Right lobe of liver (tissue), 6 donors: ENCODE data around the gene TAB2. TPM values are rescaled to one million over a fixed set of nuclear protein-coding genes. Genes with fewer than 3 reads are reported as not detected.

Experiments used
- ATAC-seq, 4 donors: fragments of 200-7000 bp; cut with Tn5 transposase; one replicate each; pipeline ENCODE4 v1.9.1; 2020; ENCODE audit warnings: mild to moderate bottlenecking in 4 of 4, moderate library complexity in 4 of 4
- DNase-seq, 3 donors: peaks; one replicate each; pipeline ENCODE4 v3.0.0-alpha.2; 2020
- H3K27ac ChIP-seq, 3 donors: fragments of 200-600 bp; one replicate each; pipeline ENCODE4 v1.8.0; 2022
- H3K27me3 ChIP-seq, 2 donors: fragments of 200-600 bp; one replicate each; pipeline ENCODE4 v1.8.0; 2022
- H3K36me3 ChIP-seq, 4 donors: fragments of 200-600 bp; sonication (generic) in 1 of 4; one replicate each; pipeline versions ENCODE4 v1.5.1 to v1.8.0; 2017 to 2022; ENCODE audit warnings: control low read depth in 1 of 4
- H3K4me1 ChIP-seq, 4 donors: fragments of 200-600 bp; sonication (generic) in 1 of 4; one replicate each; pipeline versions ENCODE4 v1.5.1 to v1.8.0; 2017 to 2022; ENCODE audit warnings: control low read depth in 1 of 4
- H3K4me3 ChIP-seq, 3 donors: fragments of 200-600 bp; one replicate each; pipeline ENCODE4 v1.8.0; 2022
- H3K9me3 ChIP-seq, 4 donors: fragments of 200-600 bp; sonication (generic) in 1 of 4; one replicate each; pipeline versions ENCODE4 v1.5.1 to v1.8.0; 2017 to 2022; ENCODE audit warnings: control low read depth in 1 of 4
- CTCF ChIP-seq, 4 donors: fragments of 200-600 bp in 3 of 4; fragments of 450-650 bp in 1 of 4; IDR thresholded peaks; one replicate each; pipeline versions ENCODE4 v1.5.1 to v1.8.0; 2016 to 2022; ENCODE audit warnings: antibody characterized with exemption in 4 of 4, mild to moderate bottlenecking in 2 of 4
- POLR2A ChIP-seq: fragments of 450-650 bp; IDR thresholded peaks from one replicate; pipeline ENCODE4 v1.6.1; 2017; ENCODE audit warnings: antibody characterized with exemption, mild to moderate bottlenecking
- WGBS: methylation state at CpG from one replicate; pipeline ENCODE4 v1.1.6; 2018; ENCODE audit warnings: low coverage, low lambda C conversion rate; ENCODE audit not compliant: insufficient coverage; ENCODE audit errors: missing lambda C conversion rate; 5-methylcytosine and 5-hydroxymethylcytosine counted together
- intact Hi-C, 2 donors: fragments of 100-400 bp; cut with DNase I; formaldehyde crosslinking; loops; one replicate each; pipeline versions ENCODE4 v1.11.2 to v1.14.1; 2022
- total RNA-seq, 6 experiments: library from RNA; depleted of rRNA in 2 of 6; stranded (reverse); fragments of >200 nt in 2 of 6; fragmentation: NEBNext Ultra II Directional in 3 of 6; extraction: Animal tissue kit (Norgen Biotek cat#: 25700) in 3 of 6; gene quantifications; one replicate each; pipeline versions ENCODE4 v1.1.0 to v1.2.4, GENCODE V29; 2016 to 2023
- donor health status: DM: no; HTN: yes; CAD: no.
- donor health status: DM: no; HTN: no; CAD: no.
- donor health status: DM: no; HTN: no; CAD: no.
- donor health status: DM: no; HTN: yes; CAD: no.
- donor health status: DM: no; HTN: yes; CAD: no.

TAB2 gene
- total RNA-seq, 6 experiments from 2014 or later, result 25.5 to 33.1 (median 30.2) TPM

DNA sequence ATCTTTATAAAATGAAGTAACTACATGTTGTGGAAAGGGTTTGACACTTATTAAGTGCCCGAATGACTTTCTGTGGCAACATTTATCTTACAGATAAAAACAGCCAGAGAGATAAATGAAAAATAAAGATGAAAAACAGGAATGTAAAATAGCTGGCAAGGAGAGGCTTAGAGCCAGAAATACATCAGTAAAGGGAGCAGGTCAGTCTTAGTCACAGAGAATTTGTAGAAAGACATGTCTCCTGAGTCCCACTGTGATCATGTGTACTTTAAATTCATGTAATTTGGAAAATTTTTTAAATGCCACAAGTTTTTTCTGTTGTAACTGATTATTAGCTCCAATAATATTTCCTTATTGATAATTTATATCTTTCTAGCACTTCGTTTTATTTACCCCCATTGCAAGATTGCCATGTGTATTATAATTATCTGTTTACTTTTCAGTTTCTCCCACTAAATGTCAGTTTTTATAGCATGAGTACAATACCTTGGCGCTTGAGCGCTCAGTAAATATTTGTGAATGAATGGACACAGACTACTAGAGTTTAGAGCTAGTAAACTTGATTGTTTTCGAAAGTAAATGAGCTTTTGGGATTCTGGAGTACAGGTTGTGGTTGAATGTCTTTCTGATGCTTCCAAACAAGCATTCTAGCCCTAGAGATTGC, 15.2 kb downstream of the TAB2 start:
- Histone ChIP-seq H3K36me3 (no peaks in the 10 kb centered on the region), H3K27me3 (no peaks in the 10 kb centered on the region), H3K4me3 (no peak overlapping the region), H3K9me3 (no peaks in the 10 kb centered on the region), H3K4me1 (peaks cover 0 to 57% (median 29%) of the 10 kb centered on the region in 4 donors), H3K27ac (no peak overlapping the region)
- ATAC-seq, result peak; percentile 42 to 58 (median 54)
- TF ChIP-seq POLR2A, result no peak
- TF ChIP-seq CTCF (IDR thresholded peaks at IDR 0.05), result no peak
- 24% methylated on average over 5 of the region's 5 CpGs for WGBS
- intact Hi-C loops, result no loop called here
- DNase-seq, result no peak

- no peaks in the 10 kb centered on the region for H3K27me3 ChIP-seq
- intact Hi-C loops, result no loop called here
- TF ChIP-seq CTCF (IDR thresholded peaks at IDR 0.05) (no peak), POLR2A (no peak)
- no peaks in the 10 kb centered on the region for H3K9me3 ChIP-seq
- peak in 3 of 4 donors; percentile 17 to 28 (median 19) for ATAC-seq
- 54% methylated on average over 4 of the region's 4 CpGs for WGBS
- peaks cover 0 to 61% (median 33%) of the 10 kb centered on the region in 4 donors for H3K4me1 ChIP-seq
- no peaks in the 10 kb centered on the region for H3K36me3 ChIP-seq
- H3K4me3 ChIP-seq, result no peak overlapping the region
- DNase-seq, result no peak
- H3K27ac ChIP-seq, result no peak overlapping the region
Measured at GRCh38 chr6:149333266-149333620, 15.7 kb downstream of the TAB2 start.

DNA sequence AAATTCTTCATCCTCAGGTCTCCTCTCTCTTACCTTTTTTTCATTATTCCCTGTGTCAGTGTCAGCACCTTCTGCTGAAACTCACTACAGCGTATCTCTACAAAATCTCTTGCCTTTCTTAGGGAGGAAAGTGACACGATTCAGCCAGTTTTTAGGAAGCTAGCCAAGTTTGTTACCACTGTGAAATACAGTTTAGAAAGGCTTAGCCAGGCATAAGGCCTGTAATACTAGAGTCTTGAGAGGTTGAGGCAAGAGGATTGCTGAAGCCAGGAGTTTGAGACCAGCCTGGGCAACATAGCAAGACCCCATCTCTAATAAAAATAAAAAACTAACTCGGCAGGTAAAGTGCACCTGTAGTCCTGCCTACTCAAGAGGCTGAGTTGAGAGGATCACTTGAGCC, 16.7 kb downstream of the TAB2 start:
- ATAC-seq (peak in 1 of 4 donors; percentile 9), DNase-seq (no peak)
- TF ChIP-seq POLR2A (no peak), CTCF (IDR thresholded peaks at IDR 0.05) (no peak)
- intact Hi-C loops, result no loop called here
- WGBS, result 38% methylated on average over 3 of the region's 3 CpGs
- Histone ChIP-seq H3K36me3 (no peaks in the 10 kb centered on the region), H3K27ac (no peak overlapping the region), H3K4me3 (no peak overlapping the region), H3K9me3 (no peaks in the 10 kb centered on the region), H3K4me1 (peaks cover 0 to 61% (median 33%) of the 10 kb centered on the region in 4 donors), H3K27me3 (no peaks in the 10 kb centered on the region)

DNA sequence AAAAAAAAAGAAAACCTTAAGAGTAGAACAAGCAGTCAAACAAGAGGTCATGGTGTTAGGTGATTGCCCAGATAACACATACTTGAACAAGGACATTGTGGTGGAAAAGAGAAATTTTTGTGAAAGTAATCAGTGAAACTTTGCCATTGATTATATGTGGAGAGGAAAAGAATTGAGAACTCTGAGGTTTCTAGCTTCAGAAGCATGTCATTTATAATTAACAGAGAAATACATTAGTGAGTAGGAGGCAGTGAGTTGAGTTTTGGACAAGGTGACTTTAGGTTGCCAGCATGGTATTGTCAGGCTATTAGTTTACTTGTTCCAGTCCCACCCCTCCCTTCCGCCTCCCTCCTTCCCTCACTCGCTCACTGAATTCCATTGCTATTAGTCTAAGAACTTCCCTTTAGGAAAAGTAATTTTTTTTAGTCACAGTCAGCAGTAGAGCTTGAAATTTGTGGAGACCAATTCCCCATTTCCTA, 17.2 kb downstream of the TAB2 start:
- H3K9me3 ChIP-seq, result no peaks in the 10 kb centered on the region
- H3K36me3 ChIP-seq, result no peaks in the 10 kb centered on the region
- peaks cover 0 to 61% (median 33%) of the 10 kb centered on the region in 4 donors for H3K4me1 ChIP-seq
- WGBS, result 44% methylated on average over 2 of the region's 2 CpGs
- TF ChIP-seq CTCF (IDR thresholded peaks at IDR 0.05) (no peak), POLR2A (no peak)
- H3K27me3 ChIP-seq, result no peaks in the 10 kb centered on the region
- intact Hi-C loops, result no loop called here
- ATAC-seq (peak in 1 of 4 donors; percentile 23), DNase-seq (no peak)
- H3K4me3 ChIP-seq, result no peak overlapping the region
- no peak overlapping the region for H3K27ac ChIP-seq
